T-cell (primary cell): ENCODE measurements around the gene GNAI1. TPM values are rescaled to one million over a fixed set of nuclear protein-coding genes. Genes with fewer than 3 reads are reported as not detected.

Experiments
- ATAC-seq, 4 experiments: fragments of 200-7000 bp in 3 of 4; fragments of 150-1000 bp in 1 of 4; cut with Tn5 transposase; replicated peaks in 1 of 4; 1 replicate in 3 of 4; 2 replicates in 1 of 4; pipeline ENCODE4 v1.10.0; 2021; ENCODE audit warnings: moderate library complexity in 3 of 4, mild to moderate bottlenecking in 2 of 4, moderate number of reproducible peaks in 1 of 4
- CTCF ChIA-PET, 2 donors: fragments of 300-600 bp; sonication (Branson Sonifier 250); formaldehyde crosslinking; loops; one replicate each; lab custom pipeline; 2022; ENCODE audit warnings: antibody characterized with exemption in 2 of 2; lab: Charles Lee
- POLR2A ChIA-PET, 2 donors: fragments of 300-600 bp; sonication (Branson Sonifier 250); formaldehyde crosslinking; loops; one replicate each; lab custom pipeline; 2022; ENCODE audit warnings: antibody characterized with exemption in 2 of 2; lab: Charles Lee
- DNase-seq, 35 experiments: peaks; one replicate each; pipeline versions ENCODE4 v3.0.0 to v3.0.0-alpha.2; 2013 to 2023
- H3K27ac ChIP-seq: one replicate; pipeline ENCODE4 v1.5.1; 2013; ENCODE audit warnings: low read length
- H3K27me3 ChIP-seq, 2 experiments: replicated peaks in 1 of 2; 1 replicate in 1 of 2; 2 replicates in 1 of 2; pipeline versions ENCODE4 v1.6.1 to v1.7.0; 2013; ENCODE audit warnings: low read length in 1 of 2, mixed read lengths in 1 of 2; ENCODE audit not compliant: control insufficient read depth in 2 of 2, insufficient read depth in 2 of 2; ENCODE audit errors: extremely low read depth in 1 of 2
- H3K36me3 ChIP-seq, 2 donors: 1 replicate in 1 of 2; 2 replicates in 1 of 2; pipeline versions ENCODE4 v1.6.1 to v1.7.0; 2013; ENCODE audit warnings: low read length in 1 of 2; ENCODE audit not compliant: control insufficient read depth in 2 of 2, insufficient read depth in 1 of 2; ENCODE audit errors: extremely low read depth in 1 of 2
- H3K4me1 ChIP-seq, 2 experiments: 1 replicate in 1 of 2; 2 replicates in 1 of 2; pipeline versions ENCODE4 v1.6.1 to v1.7.0; 2013; ENCODE audit warnings: low read length in 2 of 2, mixed read lengths in 1 of 2; ENCODE audit not compliant: insufficient read depth in 2 of 2, control insufficient read depth in 1 of 2; ENCODE audit errors: extremely low read depth in 1 of 2
- H3K4me3 ChIP-seq, 2 donors: 1 replicate in 1 of 2; 2 replicates in 1 of 2; pipeline versions ENCODE4 v1.5.1 to v1.7.0; 2013; ENCODE audit warnings: mild to moderate bottlenecking in 2 of 2, low read length in 1 of 2, moderate library complexity in 1 of 2; ENCODE audit not compliant: control insufficient read depth in 1 of 2; ENCODE audit errors: extremely low read depth in 1 of 2
- H3K9me3 ChIP-seq: 2 replicates; pipeline ENCODE4 v1.7.0; 2013
- H3K27ac Mint-ChIP-seq, 2 donors: one replicate each; pipeline ENCODE4 v1.8.0; 2020 to 2021; ENCODE audit warnings: mild to moderate bottlenecking in 2 of 2, mixed read lengths in 2 of 2
- H3K27me3 Mint-ChIP-seq, 2 donors: one replicate each; pipeline ENCODE4 v1.8.0; 2021 to 2022; ENCODE audit warnings: mixed read lengths in 2 of 2
- H3K36me3 Mint-ChIP-seq: one replicate; pipeline ENCODE4 v1.8.0; 2021; ENCODE audit warnings: mixed read lengths
- H3K4me1 Mint-ChIP-seq, 3 donors: one replicate each; pipeline ENCODE4 v1.8.0; 2020 to 2022; ENCODE audit warnings: mixed read lengths in 3 of 3, mild to moderate bottlenecking in 1 of 3
- H3K4me3 Mint-ChIP-seq, 3 donors: one replicate each; pipeline ENCODE4 v1.8.0; 2020 to 2022; ENCODE audit warnings: mild to moderate bottlenecking in 3 of 3, mixed read lengths in 3 of 3, moderate library complexity in 3 of 3
- H3K9me3 Mint-ChIP-seq, 3 donors: one replicate each; pipeline ENCODE4 v1.8.0; 2020 to 2022; ENCODE audit warnings: mixed read lengths in 3 of 3
- WGBS: methylation state at CpG from one replicate; pipeline ENCODE4 v1.1.5; 2013; ENCODE audit warnings: missing lambda C conversion rate; ENCODE audit not compliant: insufficient coverage; 5-methylcytosine and 5-hydroxymethylcytosine counted together
- total RNA-seq, 35 experiments: library from RNA in 6 of 35; stranded (reverse) in 6 of 35; fragments of 120-200 nt in 1 of 35; gene quantifications; one replicate each; pipeline versions ENCODE4 v1.2.1 to v1.2.4 and lab custom pipeline; 2013 to 2026

Gene GNAI1
- total RNA-seq, 5 donors from 2014 or later (not counting 1 experiment from before 2014, with no cell fraction given) = 0.79 to 3.3 (median 1.4) TPM

DNA sequence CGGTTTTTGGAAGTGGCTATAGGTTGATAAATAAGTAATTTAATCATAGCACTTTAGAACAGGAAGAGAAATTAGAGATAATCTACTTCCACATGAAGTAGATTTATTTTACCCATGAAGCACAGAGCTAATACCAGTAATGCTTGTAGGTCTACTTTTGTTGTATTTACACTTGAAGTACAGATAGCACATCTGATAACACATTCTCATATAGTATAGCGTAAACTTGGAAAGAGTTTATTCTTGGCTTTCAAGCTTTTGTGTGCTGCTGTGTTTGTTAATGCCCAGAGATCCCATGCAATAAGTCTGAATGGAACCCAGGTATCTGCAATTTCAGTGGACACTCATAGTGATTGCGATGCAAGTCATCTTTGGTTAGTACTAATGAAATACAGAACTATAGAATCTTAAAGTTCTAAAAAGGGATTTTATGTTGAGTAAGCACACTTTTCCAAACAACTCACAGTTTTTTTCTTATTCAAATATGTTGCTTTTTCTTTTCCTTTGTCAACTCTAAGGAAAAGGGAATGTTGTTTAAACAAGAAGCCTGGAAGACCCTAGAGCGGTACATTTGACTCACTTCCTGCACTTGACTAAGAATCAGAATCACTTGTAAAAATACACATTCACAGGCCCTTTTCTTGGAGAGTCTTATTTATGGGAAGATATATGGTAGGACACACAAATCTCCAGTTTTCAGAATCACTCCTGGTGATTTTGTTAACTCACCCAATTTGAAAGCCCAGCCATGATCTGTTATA, 105.8 kb downstream of the GNAI1 start:
- WGBS = no CpG with 5 or more reads among the region's 4 CpGs
- Histone ChIP-seq H3K27me3 (no peaks in the 10 kb centered on the region), H3K4me1 (no peaks in the 10 kb centered on the region), H3K27ac (no peak overlapping the region), H3K4me3 (no peak overlapping the region), H3K36me3 (no peaks in the 10 kb centered on the region), H3K9me3 (no peaks in the 10 kb centered on the region)
- H3K4me1 Mint-ChIP-seq = no peaks in the 10 kb centered on the region
- CTCF ChIA-PET = no interaction called here
- no peaks in the 10 kb centered on the region for H3K27me3 Mint-ChIP-seq
- no peak for ATAC-seq
- DNase-seq = no peak
- no peaks in the 10 kb centered on the region for H3K9me3 Mint-ChIP-seq
- POLR2A ChIA-PET = no interaction called here
- H3K27ac Mint-ChIP-seq = no peak overlapping the region
- no peaks in the 10 kb centered on the region for H3K36me3 Mint-ChIP-seq
- no peak overlapping the region for H3K4me3 Mint-ChIP-seq

DNA sequence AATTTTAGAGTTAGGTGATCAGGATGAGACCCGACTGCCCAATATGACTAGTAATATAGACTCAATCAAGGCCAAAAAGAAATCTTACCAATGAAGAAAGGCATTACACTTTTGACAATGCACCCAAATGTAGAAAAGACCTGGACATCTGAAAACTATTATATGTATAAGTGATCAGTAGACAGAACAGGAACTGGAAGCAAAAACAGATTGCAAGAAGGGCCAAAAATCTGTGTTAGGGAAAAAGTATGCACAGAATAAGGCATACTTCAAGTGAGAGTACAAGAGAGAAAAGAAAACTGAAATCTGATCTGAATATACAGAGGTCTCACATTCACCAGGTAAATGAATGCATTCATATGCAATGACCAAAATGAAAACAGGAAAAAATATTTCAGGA, 107.0 kb downstream of the GNAI1 start:
- WGBS = no CpG with 5 or more reads among the region's 1 CpG
- ATAC-seq = no peak
- POLR2A ChIA-PET = no interaction called here

DNA sequence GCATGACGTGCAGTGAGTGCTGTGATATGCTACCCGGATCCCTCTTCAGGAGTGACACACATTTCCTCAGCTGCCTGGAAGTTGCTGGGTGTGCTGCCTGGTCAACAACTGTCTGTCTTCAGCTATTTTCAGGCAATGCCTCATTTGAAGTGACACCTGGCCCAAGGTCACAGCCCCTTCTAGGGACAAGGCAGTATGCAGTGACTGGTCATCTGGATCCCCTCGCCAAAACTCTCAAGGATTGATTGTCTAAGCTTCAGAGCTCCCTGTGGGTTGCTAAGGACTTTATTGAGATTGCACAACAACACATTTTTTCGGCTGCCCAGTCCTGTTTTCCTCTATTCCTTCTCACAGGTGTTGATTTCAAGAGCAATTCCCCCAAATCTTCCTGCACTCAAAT, 108.8 kb downstream of the GNAI1 start:
- no peaks in the 10 kb centered on the region for H3K27me3 ChIP-seq
- no peaks in the 10 kb centered on the region for H3K4me1 ChIP-seq
- ATAC-seq (no peak), DNase-seq (no peak)
- no peak overlapping the region for H3K27ac ChIP-seq
- Mint-ChIP-seq H3K9me3 (peaks cover 0 to 4% (median 0%) of the 10 kb centered on the region in 3 donors), H3K27ac (no peak overlapping the region), H3K36me3 (no peaks in the 10 kb centered on the region), H3K4me3 (no peak overlapping the region), H3K4me1 (no peaks in the 10 kb centered on the region), H3K27me3 (no peaks in the 10 kb centered on the region)
- ChIA-PET POLR2A (no interaction called here), CTCF (no interaction called here)
- WGBS = 71% methylated on average over 3 of the region's 4 CpGs
- no peaks in the 10 kb centered on the region for H3K36me3 ChIP-seq
- H3K4me3 ChIP-seq = no peak overlapping the region
- H3K9me3 ChIP-seq = no peaks in the 10 kb centered on the region

More for the DNA sequence above, 107.0 kb downstream of the GNAI1 start:
- H3K9me3 Mint-ChIP-seq = no peaks in the 10 kb centered on the region
- Histone ChIP-seq H3K27me3 (no peaks in the 10 kb centered on the region), H3K27ac (no peak overlapping the region), H3K9me3 (no peaks in the 10 kb centered on the region), H3K4me3 (no peak overlapping the region), H3K36me3 (no peaks in the 10 kb centered on the region), H3K4me1 (no peaks in the 10 kb centered on the region)
- no peak for DNase-seq
- no peaks in the 10 kb centered on the region for H3K36me3 Mint-ChIP-seq
- no peak overlapping the region for H3K27ac Mint-ChIP-seq
- CTCF ChIA-PET = no interaction called here
- no peak overlapping the region for H3K4me3 Mint-ChIP-seq
- no peaks in the 10 kb centered on the region for H3K4me1 Mint-ChIP-seq
- H3K27me3 Mint-ChIP-seq = no peaks in the 10 kb centered on the region

DNA sequence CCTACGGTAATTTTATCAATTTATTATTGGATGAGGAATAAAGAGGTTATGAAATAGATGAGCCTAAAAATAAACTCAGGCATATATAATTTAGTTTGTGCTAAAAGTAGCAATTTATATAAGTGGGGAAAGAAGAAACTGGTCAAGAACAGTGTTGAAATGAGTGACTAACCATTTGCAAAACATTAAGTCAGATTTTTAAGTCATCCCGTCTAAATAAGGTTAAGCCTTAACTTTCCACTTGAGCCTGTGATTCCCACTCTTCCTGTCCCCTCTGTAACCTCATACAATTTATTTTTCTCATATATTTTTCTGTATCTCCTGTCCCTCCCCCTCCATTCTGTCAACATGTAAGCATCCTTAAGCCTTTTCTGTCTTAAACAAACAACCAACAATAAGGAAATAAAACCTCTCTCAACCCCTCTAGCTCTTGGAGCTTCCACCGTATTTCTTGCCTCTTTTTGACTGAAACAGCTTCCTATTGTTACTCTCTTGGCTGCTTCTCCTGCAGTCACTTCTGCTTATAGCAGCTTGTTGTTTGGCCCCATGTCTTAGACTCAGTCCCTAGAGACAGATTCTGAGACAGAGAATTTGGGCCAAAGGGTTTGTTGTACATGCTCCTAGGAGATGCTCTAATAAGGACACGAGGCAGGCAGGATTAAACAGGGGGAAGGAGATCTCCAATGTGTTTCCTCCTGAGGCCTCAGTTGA, 109.7 kb downstream of the GNAI1 start:
- DNase-seq (no peak), ATAC-seq (no peak)
- no peaks in the 10 kb centered on the region for H3K27me3 ChIP-seq
- H3K36me3 Mint-ChIP-seq = no peaks in the 10 kb centered on the region
- H3K27ac Mint-ChIP-seq = no peak overlapping the region
- peaks cover 0 to 4% (median 0%) of the 10 kb centered on the region in 3 donors for H3K9me3 Mint-ChIP-seq
- no peaks in the 10 kb centered on the region for H3K4me1 Mint-ChIP-seq
- 76% methylated on average over 2 of the region's 4 CpGs for WGBS
- no peaks in the 10 kb centered on the region for H3K4me1 ChIP-seq
- no peak overlapping the region for H3K4me3 ChIP-seq
- no peak overlapping the region for H3K27ac ChIP-seq
- H3K27me3 Mint-ChIP-seq = no peaks in the 10 kb centered on the region
- no peaks in the 10 kb centered on the region for H3K9me3 ChIP-seq
- no peak overlapping the region for H3K4me3 Mint-ChIP-seq
- POLR2A ChIA-PET = no interaction called here
- CTCF ChIA-PET = no interaction called here
- H3K36me3 ChIP-seq = no peaks in the 10 kb centered on the region

DNA sequence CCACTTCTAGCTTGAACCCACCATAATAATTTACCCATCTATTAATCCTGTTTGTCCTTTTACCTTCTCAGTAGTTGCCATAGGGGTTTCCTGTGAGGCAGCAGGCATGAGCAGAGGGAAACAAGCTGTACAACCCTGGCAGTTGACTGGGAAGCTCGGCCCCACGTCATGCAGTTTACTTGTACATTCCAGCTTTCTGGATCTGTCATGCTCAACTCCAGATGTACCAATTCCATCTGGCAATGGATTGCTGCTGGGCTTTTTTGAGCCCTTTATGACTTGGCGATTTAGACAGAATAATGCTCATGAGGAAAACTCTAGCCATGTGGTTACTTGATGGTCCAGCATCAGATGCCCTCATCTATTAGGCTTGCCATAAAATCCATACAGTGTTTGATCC, 112.5 kb downstream of the GNAI1 start:
- peaks cover 0 to 8% (median 0%) of the 10 kb centered on the region in 3 donors for H3K9me3 Mint-ChIP-seq
- no peaks in the 10 kb centered on the region for H3K27me3 ChIP-seq
- no peak overlapping the region for H3K27ac Mint-ChIP-seq
- H3K4me1 ChIP-seq = no peaks in the 10 kb centered on the region
- no peaks in the 10 kb centered on the region for H3K36me3 ChIP-seq
- no peaks in the 10 kb centered on the region for H3K36me3 Mint-ChIP-seq
- H3K27me3 Mint-ChIP-seq = no peaks in the 10 kb centered on the region
- POLR2A ChIA-PET = no interaction called here
- H3K9me3 ChIP-seq = no peaks in the 10 kb centered on the region
- ATAC-seq (no peak), DNase-seq (no peak)
- H3K4me3 ChIP-seq = no peak overlapping the region
- H3K27ac ChIP-seq = no peak overlapping the region
- H3K4me3 Mint-ChIP-seq = no peak overlapping the region
- 88% methylated on average over 3 of the region's 3 CpGs for whole genome bisulfite sequencing
- peaks cover 0 to 1% (median 0%) of the 10 kb centered on the region in 3 donors for H3K4me1 Mint-ChIP-seq
- CTCF ChIA-PET = no interaction called here

DNA sequence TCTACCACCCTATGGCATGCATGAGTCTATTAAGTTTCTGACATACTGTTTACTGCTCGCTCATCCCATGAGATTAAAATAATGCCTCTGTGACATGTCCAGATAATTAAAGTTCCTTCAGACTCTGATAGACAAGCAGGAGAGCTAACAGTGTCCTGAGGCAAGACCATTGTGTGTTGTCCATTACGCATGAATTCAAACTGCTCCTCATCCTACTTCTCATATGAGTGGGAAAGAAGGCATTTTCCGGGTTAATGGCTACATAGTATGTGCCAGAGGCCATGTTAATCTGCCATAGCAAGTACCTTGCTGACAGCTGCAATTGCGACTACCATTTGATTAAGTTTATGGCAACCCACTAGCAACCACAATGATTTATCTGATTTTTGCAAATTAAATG, 113.3 kb downstream of the GNAI1 start:
- Mint-ChIP-seq H3K4me3 (no peak overlapping the region), H3K27me3 (no peaks in the 10 kb centered on the region), H3K9me3 (peaks cover 0 to 8% (median 0%) of the 10 kb centered on the region in 3 donors), H3K36me3 (no peaks in the 10 kb centered on the region), H3K4me1 (peaks cover 0 to 1% (median 0%) of the 10 kb centered on the region in 3 donors), H3K27ac (no peak overlapping the region)
- ChIA-PET POLR2A (no interaction called here), CTCF (no interaction called here)
- no peaks in the 10 kb centered on the region for H3K36me3 ChIP-seq
- DNase-seq = no peak
- ATAC-seq = no peak
- H3K27ac ChIP-seq = no peak overlapping the region
- H3K4me1 ChIP-seq = no peaks in the 10 kb centered on the region
- no peaks in the 10 kb centered on the region for H3K27me3 ChIP-seq
- no peak overlapping the region for H3K4me3 ChIP-seq
- H3K9me3 ChIP-seq = no peaks in the 10 kb centered on the region
- no CpG with 5 or more reads among the region's 4 CpGs for WGBS
